Activated naive CD8-positive, alpha-beta T cell (primary cell): Measurements from ENCODE around the gene NR2E3.

Experiments used
- H3K27ac Mint-ChIP-seq: one replicate; pipeline ENCODE4 v1.8.0; 2021; ENCODE audit warnings: mixed read lengths
- H3K27me3 Mint-ChIP-seq: one replicate; pipeline ENCODE4 v1.8.0; 2021; ENCODE audit warnings: mixed read lengths
- H3K36me3 Mint-ChIP-seq: one replicate; pipeline ENCODE4 v1.8.0; 2021; ENCODE audit warnings: mixed read lengths
- H3K4me1 Mint-ChIP-seq: one replicate; pipeline ENCODE4 v1.8.0; 2021; ENCODE audit warnings: low read depth, mixed read lengths
- H3K4me3 Mint-ChIP-seq: one replicate; pipeline ENCODE4 v1.8.0; 2021; ENCODE audit warnings: mild to moderate bottlenecking, mixed read lengths
- H3K9me3 Mint-ChIP-seq: one replicate; pipeline ENCODE4 v1.8.0; 2021; ENCODE audit warnings: low read depth, mixed read lengths

The NR2E3 gene

DNA sequence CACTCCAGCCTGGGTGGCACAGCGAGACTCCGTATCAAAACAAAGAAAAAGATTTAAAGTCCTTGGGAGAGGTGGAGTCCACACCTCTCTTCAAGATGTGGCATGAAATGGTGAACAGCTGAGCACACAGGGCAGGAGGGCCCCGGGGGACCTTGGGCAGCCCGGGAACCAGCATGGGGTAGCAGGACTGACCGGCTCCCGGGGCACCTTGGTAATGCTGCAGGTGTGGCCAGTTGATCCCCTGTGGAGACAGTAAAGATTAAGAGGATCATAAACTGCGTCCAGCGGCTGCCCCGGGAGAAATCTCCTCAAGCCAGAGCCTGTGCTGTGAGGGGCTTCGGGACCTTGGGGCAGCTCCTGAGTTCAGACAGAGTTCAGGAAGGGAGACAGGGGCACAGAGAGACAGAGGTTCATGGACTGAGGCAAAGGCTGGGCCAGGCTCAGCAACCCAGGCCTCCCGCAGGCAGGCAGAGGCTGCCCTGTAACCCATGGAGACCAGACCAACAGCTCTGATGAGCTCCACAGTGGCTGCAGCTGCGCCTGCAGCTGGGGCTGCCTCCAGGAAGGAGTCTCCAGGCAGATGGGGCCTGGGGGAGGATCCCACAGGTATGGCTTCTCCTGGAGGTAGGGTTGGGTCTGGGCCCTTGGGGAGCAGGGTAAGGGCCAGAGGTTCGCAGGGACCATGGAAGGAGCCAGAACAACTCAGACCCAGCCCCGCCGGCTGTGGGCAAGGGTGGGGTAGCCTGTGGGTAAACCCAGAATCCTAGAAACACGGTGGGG lies at the start of gene NR2E3:
NR2E3 (plus strand) TSS at position 299 of the 780 bp plus-strand sequence; CDS start at position 489, 190 bp downstream.
- Mint-ChIP-seq H3K9me3 (no peaks in the 10 kb centered on the region), H3K4me3 (no peak within 1 kb of the TSS), H3K4me1 (no peaks in the 10 kb centered on the region), H3K27me3 (no peaks in the 10 kb centered on the region), H3K27ac (no peak within 1 kb of the TSS), H3K36me3 (no peaks in the 10 kb centered on the region)

DNA sequence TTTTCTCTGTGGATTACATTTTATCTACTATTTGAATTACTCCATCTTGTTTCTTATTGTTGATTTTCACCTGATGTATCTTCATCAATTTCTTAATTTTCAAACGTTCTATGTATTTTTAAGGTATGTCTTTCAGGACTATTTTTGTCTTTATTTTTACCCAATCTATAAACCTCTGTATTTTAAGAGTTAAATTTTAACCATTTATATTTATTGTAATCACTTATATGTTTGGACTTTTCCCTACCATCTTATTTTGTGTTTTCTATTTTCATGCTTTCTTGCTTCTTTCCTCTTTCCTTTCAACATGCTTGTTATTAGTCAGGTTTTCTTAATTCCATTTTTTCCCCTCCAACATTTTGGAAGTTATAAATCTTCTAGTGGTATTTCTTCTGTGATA lies 49.5 kb upstream of the NR2E3 start:
- Mint-ChIP-seq H3K36me3 (peaks cover 7% of the 10 kb centered on the region), H3K9me3 (peaks cover 11% of the 10 kb centered on the region), H3K4me1 (no peaks in the 10 kb centered on the region), H3K4me3 (no peak overlapping the region), H3K27ac (no peak overlapping the region), H3K27me3 (no peaks in the 10 kb centered on the region)

- no peak overlapping the region for H3K4me3 Mint-ChIP-seq
- no peaks in the 10 kb centered on the region for H3K4me1 Mint-ChIP-seq
- H3K27me3 Mint-ChIP-seq = no peaks in the 10 kb centered on the region
Measured at GRCh38 chr15:71761649-71762048, 48.7 kb upstream of the NR2E3 start.

GRCh38 chr15:71768184-71768583 lies 42.2 kb upstream of the NR2E3 start:
- H3K27ac Mint-ChIP-seq = no peak overlapping the region
- no peak overlapping the region for H3K4me3 Mint-ChIP-seq
- H3K36me3 Mint-ChIP-seq = no peaks in the 10 kb centered on the region
- H3K4me1 Mint-ChIP-seq = no peaks in the 10 kb centered on the region
- H3K27me3 Mint-ChIP-seq = no peaks in the 10 kb centered on the region
- no peaks in the 10 kb centered on the region for H3K9me3 Mint-ChIP-seq

More at GRCh38 chr15:71761649-71762048, 48.7 kb upstream of the NR2E3 start:
- peaks cover 11% of the 10 kb centered on the region for H3K9me3 Mint-ChIP-seq
- H3K27ac Mint-ChIP-seq = no peak overlapping the region
- H3K36me3 Mint-ChIP-seq = peaks cover 7% of the 10 kb centered on the region

- Mint-ChIP-seq H3K27me3 (no peaks in the 10 kb centered on the region), H3K9me3 (no peaks in the 10 kb centered on the region), H3K27ac (no peak overlapping the region), H3K4me1 (no peaks in the 10 kb centered on the region), H3K4me3 (no peak overlapping the region), H3K36me3 (no peaks in the 10 kb centered on the region)
Measured at GRCh38 chr15:71773206-71773859, 37.0 kb upstream of the NR2E3 start.

- no peaks in the 10 kb centered on the region for H3K36me3 Mint-ChIP-seq
- no peaks in the 10 kb centered on the region for H3K27me3 Mint-ChIP-seq
- no peak overlapping the region for H3K4me3 Mint-ChIP-seq
- H3K4me1 Mint-ChIP-seq = no peaks in the 10 kb centered on the region
- H3K9me3 Mint-ChIP-seq = no peaks in the 10 kb centered on the region
- H3K27ac Mint-ChIP-seq = no peak overlapping the region
Measured at GRCh38 chr15:71775856-71776255, 34.5 kb upstream of the NR2E3 start.

DNA sequence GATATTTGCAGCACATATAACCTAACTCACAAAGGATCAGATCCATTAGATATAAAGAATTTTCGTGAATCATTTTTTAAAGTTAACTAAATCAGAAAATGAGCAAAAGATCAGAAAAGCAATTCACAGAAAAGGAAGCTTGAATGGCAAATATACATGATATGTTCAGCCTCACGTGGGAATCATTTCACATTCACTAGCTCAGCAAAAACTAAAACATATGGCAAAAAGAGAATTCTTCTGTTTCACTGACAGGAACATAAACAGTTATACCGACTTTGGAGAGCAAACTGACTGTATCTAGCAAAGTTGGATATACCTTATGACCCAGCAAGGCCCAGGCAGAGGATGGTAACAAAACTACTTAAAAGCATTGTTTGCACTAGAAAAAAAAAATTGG lies 34.0 kb upstream of the NR2E3 start:
- H3K4me1 Mint-ChIP-seq = no peaks in the 10 kb centered on the region
- no peak overlapping the region for H3K27ac Mint-ChIP-seq
- no peaks in the 10 kb centered on the region for H3K9me3 Mint-ChIP-seq
- peaks cover 3% of the 10 kb centered on the region for H3K27me3 Mint-ChIP-seq
- H3K4me3 Mint-ChIP-seq = no peak overlapping the region
- H3K36me3 Mint-ChIP-seq = no peaks in the 10 kb centered on the region

DNA sequence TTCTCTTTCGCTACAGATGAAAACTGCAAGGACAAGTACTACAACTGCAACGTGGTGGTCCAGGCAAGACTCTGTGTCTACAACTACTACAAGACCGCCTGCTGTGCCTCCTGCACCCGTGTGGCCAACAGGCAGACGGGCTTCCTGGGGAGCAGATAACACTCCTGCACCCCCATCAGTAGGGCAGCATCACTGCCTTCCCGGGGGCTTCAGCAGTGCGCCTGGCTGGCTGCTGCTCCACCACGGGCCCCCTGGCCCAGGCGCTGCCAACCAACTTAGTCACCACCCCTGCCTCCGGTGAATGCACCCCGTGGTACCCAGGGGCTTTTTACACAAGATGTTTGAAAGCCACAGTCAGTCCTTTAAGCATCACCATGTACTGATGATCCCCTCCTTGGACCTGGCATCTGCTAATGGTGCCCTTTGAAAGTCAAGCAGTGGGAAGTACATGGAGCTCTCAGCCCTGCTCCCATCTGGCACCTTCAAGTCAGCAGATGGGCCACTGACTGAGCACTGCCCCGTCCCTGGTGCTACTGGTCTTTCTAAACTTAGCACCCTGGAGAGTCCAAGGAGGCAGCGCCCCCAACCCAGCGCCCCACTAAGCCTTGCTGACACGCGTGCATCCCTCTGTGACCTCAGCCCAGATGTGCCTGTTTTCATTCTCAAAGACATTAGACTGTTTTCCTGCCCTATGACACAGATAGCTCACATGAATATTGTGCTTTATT lies 33.0 kb upstream of the NR2E3 start:
- Mint-ChIP-seq H3K9me3 (no peaks in the 10 kb centered on the region), H3K4me1 (no peaks in the 10 kb centered on the region), H3K27ac (no peak overlapping the region), H3K27me3 (peaks cover 4% of the 10 kb centered on the region), H3K36me3 (no peaks in the 10 kb centered on the region), H3K4me3 (no peak overlapping the region)

GRCh38 chr15:71779073-71779797 lies 31.1 kb upstream of the NR2E3 start:
- no peak overlapping the region for H3K4me3 Mint-ChIP-seq
- H3K4me1 Mint-ChIP-seq = no peaks in the 10 kb centered on the region
- H3K36me3 Mint-ChIP-seq = no peaks in the 10 kb centered on the region
- H3K27me3 Mint-ChIP-seq = peaks cover 4% of the 10 kb centered on the region
- H3K27ac Mint-ChIP-seq = no peak overlapping the region
- no peaks in the 10 kb centered on the region for H3K9me3 Mint-ChIP-seq

- no peaks in the 10 kb centered on the region for H3K4me1 Mint-ChIP-seq
- peaks cover 4% of the 10 kb centered on the region for H3K27me3 Mint-ChIP-seq
Measured at GRCh38 chr15:71780115-71780976, 30.0 kb upstream of the NR2E3 start.

DNA sequence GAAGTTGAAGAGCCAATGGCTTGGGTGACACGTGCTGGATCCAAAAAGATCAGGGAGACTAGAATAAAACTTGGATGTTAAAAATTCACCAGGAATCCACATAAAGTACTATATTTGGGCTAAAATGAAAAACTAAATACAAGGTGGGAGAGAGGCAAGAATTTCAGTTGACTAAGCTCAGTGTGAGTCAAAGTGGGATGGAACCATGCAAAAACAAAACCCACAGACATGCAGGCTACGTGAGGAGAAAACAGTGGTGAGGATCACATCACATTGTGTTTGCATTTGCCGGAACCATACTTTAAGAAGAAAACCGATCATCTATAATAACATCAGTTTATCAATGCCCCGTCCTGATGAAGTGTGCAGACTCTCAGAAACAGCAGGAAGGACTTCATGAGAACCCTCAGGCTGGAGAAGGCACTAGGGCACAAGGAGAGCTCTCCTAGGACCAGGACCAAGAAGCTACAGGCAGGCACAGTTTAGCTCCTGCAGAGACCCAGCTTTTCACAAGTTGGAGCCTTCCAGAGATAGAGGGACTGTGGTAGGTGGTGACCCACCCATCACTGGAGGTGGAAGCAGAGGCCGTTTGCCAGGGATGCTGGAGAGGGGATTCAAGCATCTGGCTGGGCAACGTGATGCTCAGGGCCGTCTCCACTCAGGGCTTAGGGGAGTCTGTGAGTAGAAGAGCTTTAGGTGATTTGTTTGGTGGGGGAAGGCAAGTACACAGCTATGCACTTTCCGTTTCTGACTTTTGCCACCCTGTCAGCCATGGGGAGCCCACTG lies 29.0 kb upstream of the NR2E3 start:
- H3K4me3 Mint-ChIP-seq = no peak overlapping the region
- H3K9me3 Mint-ChIP-seq = no peaks in the 10 kb centered on the region
- H3K36me3 Mint-ChIP-seq = no peaks in the 10 kb centered on the region
- H3K27me3 Mint-ChIP-seq = peaks cover 7% of the 10 kb centered on the region
- H3K27ac Mint-ChIP-seq = no peak overlapping the region
- no peaks in the 10 kb centered on the region for H3K4me1 Mint-ChIP-seq

More at GRCh38 chr15:71780115-71780976, 30.0 kb upstream of the NR2E3 start:
- H3K4me3 Mint-ChIP-seq = no peak overlapping the region
- H3K27ac Mint-ChIP-seq = no peak overlapping the region
- H3K9me3 Mint-ChIP-seq = no peaks in the 10 kb centered on the region
- H3K36me3 Mint-ChIP-seq = no peaks in the 10 kb centered on the region

- Mint-ChIP-seq H3K4me3 (no peak overlapping the region), H3K4me1 (no peaks in the 10 kb centered on the region), H3K36me3 (no peaks in the 10 kb centered on the region), H3K27me3 (peaks cover 7% of the 10 kb centered on the region), H3K9me3 (no peaks in the 10 kb centered on the region), H3K27ac (no peak overlapping the region)
Measured at GRCh38 chr15:71781965-71782265, 28.4 kb upstream of the NR2E3 start.

- H3K36me3 Mint-ChIP-seq = no peaks in the 10 kb centered on the region
- no peaks in the 10 kb centered on the region for H3K4me1 Mint-ChIP-seq
- no peak overlapping the region for H3K27ac Mint-ChIP-seq
- H3K27me3 Mint-ChIP-seq = peaks cover 7% of the 10 kb centered on the region
- H3K9me3 Mint-ChIP-seq = no peaks in the 10 kb centered on the region
- no peak overlapping the region for H3K4me3 Mint-ChIP-seq
Measured at GRCh38 chr15:71782422-71783165, 27.8 kb upstream of the NR2E3 start.
